Activated CD4-positive, CD25-positive, alpha-beta regulatory T cell (primary cell): ENCODE results near the gene UNC119B.
"Not testable (repeated sequence)": the region's sequence is repeated elsewhere in the genome, so short reads cannot be mapped to it uniquely, and the experiment has no call there.

Experiments used
- DNase-seq, 4 experiments: peaks; one replicate each; lab custom pipeline; 2025; lab: John Stamatoyannopoulos, UW

UNC119B gene

GRCh38 chr12:120710031-120710804 is at the start of gene UNC119B:
Gene UNC119B (plus strand): TSS chr12:120710458. CDS start chr12:120710475, 17 bp downstream.
- DNase-seq: peak; percentile 56 to 68 (median 62)

- DNase-seq: no peak
Observed at GRCh38 chr12:120661432-120661831, 48.8 kb upstream of the UNC119B start.

- DNase-seq: no peak
Observed at GRCh38 chr12:120662879-120663278, 47.4 kb upstream of the UNC119B start.

DNA sequence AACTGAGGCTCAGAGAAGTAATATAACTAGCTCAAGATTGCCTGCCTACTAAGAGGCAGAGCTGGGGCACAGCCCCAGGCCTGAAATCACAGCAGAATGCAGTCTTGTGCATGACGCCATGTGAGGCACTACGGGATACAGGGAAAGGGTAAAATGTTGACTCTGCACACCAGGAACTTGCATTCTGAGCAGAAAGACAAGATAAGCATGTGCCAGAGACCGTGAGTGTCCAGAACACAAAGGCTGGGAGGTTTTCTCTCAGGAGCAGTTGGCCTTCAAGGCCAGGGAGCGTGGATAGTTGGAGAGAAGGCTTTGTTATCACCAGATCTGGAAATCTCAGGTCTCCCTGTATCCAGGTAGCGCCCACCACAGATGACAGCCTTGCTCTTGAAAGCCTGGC is 46.5 kb upstream of the UNC119B start:
- DNase-seq: no peak

- DNase-seq: no peak
Observed at GRCh38 chr12:120666571-120667390, 43.5 kb upstream of the UNC119B start.

DNA sequence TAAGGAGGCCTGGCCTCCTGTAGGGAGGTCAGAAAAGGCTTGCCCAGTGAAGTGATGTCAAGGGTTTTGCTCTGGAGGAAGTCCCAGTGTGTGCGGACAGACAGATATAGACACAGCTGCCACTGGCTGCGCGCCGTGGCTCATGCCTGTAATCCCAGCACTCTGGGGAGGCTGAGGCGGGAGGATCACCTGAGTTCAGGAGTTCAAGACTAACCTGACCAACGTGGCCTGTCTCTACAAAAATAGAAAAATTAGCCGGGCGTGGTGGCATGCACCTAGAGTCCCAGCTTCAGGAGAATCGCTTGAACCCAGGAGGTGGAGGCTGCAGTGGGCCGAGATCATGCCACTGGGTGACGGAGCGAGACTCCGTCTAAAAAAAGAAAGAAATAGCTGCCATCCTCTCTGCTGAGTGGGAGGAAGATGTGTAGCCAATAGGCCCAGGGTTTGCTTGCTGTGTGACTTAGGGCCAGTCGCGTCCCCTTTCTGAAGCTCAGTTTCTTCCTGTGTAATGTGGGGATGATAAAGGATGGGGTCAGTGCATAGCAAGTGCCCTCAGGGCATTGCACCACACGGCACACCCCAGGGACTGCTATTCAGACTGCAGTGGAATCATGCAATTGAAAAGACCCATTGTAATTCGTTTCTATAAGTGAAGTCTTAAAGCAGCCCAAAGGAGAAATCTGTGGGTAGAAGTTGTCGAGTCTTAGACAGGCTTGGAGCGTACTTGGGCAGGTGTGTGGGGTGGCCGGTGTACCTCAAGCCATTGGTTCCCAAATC is 42.0 kb upstream of the UNC119B start:
- no peak for DNase-seq

DNA sequence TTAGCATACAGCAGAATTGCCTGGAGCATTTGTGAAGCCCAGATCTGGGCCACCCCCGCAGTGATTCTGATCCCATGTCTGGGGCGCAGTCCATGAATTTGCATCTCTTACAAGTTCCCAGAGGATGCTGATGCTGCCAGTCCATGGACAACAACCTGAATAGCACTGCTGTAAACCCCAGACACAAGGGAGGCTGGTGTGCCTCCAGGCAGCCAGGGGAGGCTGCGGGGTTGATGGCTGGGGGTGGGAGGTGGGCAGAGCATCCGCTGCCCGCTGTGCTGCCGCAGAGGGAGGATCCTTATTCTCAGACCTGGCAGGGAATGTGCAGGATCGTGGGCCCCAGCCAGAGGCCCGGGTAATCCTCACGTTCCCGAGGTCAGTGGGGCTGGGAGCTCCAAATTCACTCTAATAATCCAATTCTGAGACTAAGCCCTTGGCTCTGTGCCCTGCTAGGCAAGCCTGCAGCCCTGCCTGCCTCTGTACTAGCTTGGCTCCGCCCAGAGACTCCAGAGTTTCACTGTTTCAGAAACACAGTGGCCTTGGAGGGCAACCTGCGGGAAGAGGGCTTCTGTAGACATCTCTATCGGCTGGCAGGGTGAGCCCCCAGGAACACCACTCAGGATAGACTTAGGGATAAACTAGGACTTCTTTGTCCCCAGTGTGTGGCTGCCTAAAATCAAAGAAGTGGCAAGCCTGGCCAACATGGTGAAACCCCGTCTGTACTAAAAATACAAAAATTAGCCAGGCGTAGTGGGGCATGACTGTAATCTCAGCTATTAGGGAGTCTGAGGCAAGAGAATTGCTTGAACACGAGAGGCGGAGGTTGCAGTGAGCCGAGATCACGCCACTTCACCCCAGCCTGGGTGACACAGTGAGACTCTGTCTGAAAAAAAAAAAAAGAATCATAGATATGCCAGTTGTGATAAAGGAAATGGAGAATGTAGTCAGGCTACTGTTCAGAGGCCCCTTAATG is 41.1 kb upstream of the UNC119B start:
- no peak for DNase-seq

GRCh38 chr12:120670237-120670636 is 40.0 kb upstream of the UNC119B start:
- DNase-seq: not testable (repeated sequence)

DNA sequence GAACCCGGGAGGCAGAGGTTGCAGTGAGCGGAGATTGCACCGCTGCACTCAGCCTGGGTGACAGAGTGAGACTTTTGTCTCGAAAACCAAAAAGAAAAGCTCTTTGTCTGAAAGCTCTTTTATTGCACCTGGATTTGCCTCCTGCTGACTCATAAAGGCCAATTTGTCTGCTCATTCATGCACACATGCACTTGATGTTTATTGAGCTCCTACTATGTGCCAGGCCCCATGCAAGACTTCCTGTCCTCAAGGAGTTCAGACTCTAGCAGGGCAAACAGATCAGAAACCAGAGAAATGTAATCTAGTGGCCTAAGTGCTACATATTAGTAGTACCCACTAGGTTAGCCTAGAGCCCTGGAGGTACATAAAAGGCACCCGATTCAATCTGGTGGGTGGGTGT is 39.6 kb upstream of the UNC119B start:
- no peak for DNase-seq

GRCh38 chr12:120674097-120674636 is 36.1 kb upstream of the UNC119B start:
- DNase-seq: no peak

- DNase-seq: no peak
Observed at GRCh38 chr12:120677765-120678473, 32.3 kb upstream of the UNC119B start.

- DNase-seq: no peak
Observed at GRCh38 chr12:120678572-120678971, 31.7 kb upstream of the UNC119B start.

- no peak for DNase-seq
Observed at GRCh38 chr12:120680165-120680738, 30.0 kb upstream of the UNC119B start.

GRCh38 chr12:120684523-120684932 is 25.7 kb upstream of the UNC119B start:
- DNase-seq: no peak

GRCh38 chr12:120685522-120685921 is 24.7 kb upstream of the UNC119B start:
- DNase-seq: no peak

DNA sequence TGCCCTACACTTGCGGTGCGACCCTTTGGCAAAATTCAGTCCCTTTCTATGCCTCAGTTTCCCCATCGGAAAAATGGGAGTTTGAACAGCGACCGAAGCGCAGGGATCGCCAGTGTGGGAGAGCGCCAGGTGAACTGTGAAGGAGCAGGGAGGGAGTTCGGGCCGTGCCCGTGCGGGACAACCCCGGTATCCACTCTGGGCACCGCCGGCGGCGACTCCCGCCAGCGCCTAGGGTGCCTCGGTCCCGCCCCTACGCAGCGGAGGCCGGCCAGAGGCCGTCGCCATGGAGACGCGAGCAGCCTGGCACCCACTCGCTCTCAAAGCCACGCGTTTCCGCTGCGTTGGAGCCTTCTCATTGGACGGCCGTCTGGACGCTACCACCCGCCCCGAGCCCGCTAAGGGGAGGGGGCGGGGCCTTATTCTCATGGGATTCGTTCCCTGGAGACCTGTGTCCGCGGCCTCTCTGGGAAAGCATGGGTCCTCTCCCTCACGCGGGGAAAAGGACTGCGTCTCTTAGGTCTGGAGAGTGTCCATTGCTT is 24.0 kb upstream of the UNC119B start:
- DNase-seq: peak; percentile 89 to 94 (median 91)

DNA sequence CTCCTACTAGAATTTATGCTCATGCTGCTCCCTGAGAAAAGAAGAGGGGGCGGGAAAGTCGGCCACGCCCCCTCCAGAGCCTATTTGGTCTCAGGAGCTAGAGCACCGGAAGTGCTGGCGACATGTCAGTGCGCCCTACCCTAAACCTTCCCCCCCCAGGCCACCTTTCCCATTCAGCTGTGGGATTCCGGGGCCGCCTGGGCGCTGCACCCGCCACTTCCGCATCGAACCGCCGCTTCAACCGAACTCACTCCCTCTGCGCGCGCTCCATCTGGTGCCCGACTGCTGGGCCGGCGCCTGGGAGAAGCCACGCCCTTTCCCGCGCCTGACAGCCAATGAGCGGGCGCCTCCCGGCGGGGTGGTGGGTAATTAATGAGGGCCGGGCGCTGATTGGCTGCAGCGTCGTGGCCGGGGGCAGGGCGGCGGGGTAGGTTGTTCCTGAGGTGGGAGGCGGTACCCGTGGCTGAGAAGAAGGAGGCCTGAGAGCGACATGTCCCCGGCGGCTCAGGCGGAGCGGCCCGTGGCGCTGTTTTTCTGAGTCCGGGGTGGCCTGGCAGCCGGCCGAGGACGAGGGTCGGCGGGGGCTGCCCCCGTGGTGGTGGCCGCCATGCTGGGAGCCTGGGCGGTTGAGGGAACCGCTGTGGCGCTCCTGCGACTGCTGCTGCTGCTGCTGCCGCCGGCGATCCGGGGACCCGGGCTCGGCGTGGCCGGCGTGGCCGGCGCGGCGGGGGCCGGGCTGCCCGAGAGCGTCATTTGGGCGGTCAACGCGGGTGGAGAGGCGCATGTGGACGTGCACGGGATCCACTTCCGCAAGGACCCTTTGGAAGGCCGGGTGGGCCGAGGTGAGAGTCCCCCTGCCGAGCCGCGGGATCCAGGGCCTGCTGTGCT is 23.3 kb upstream of the UNC119B start, which contains the start of gene MLEC:
TSS of gene MLEC (plus strand) at position 460 of the 888 bp plus-strand sequence. CDS start at position 608, 148 bp downstream.
- peak; percentile 97 to 99 (median 98) for DNase-seq

GRCh38 chr12:120687578-120688289 is 22.5 kb upstream of the UNC119B start:
- no peak for DNase-seq
